HepG2 (cell line): ENCODE results near the gene MAEA. TPM values are rescaled to one million over a fixed set of nuclear protein-coding genes. Genes with fewer than 3 reads are reported as not detected.
"Not testable (repeated sequence)": the region's sequence is repeated elsewhere in the genome, so short reads cannot be mapped to it uniquely, and the experiment has no call there.

Experiments
- ATAC-seq: fragments of 200-7000 bp; cut with Tn5 transposase; 3 replicates; pipeline ENCODE4 v1.9.1; 2020; ENCODE audit warnings: mild to moderate bottlenecking, moderate library complexity
- BruUV-seq: library from RNA; stranded (reverse); fragments of 400-500 nt; replicated peaks from 2 replicates; lab custom pipeline; 2021; lab: Mats Ljungman, UMichigan
- CTCF ChIA-PET: fragments of 300-600 bp; formaldehyde crosslinking; extraction: SDS; loops from one replicate; lab custom pipeline; 2021; ENCODE audit warnings: low total read pairs, inconsistent platforms, low intra/inter-chr PET ratio; lab: Yijun Ruan, JAX
- POLR2A ChIA-PET: fragments of 350-600 bp; sonication (Branson Sonifier 250); formaldehyde crosslinking; loops from one replicate; lab custom pipeline; 2020; ENCODE audit warnings: antibody characterized with exemption, inconsistent platforms; lab: Yijun Ruan, JAX
- DNase-seq: peaks from one replicate; pipeline ENCODE4 v3.0.0-alpha.2; 2015; ENCODE audit warnings: low spot score
- FAIRE-seq: peaks from 3 replicates; lab custom pipeline; 2011; peaks lifted over from hg19 to GRCh38; lab: Jason Lieb, UNC
- H2AFZ ChIP-seq: one replicate; pipeline ENCODE4 v1.6.1; 2011; ENCODE audit warnings: low read length, inconsistent platforms
- H3K27ac ChIP-seq: fragments of 300-600 bp; 3 replicates; pipeline ENCODE4 v1.8.0; 2011; ENCODE audit warnings: mixed run types, mild to moderate bottlenecking, mixed read lengths, low read length, inconsistent platforms; ENCODE audit not compliant: insufficient read depth; ENCODE audit errors: extremely low read length
- H3K27me3 ChIP-seq, 2 experiments: fragments of 200-600 bp in 1 of 2; 2 replicates in 1 of 2; 3 replicates in 1 of 2; pipeline versions ENCODE4 v1.6.0 to v1.8.0; 2011; ENCODE audit warnings: low read length in 2 of 2, mild to moderate bottlenecking in 2 of 2, moderate library complexity in 2 of 2, inconsistent platforms in 1 of 2; ENCODE audit not compliant: insufficient read depth in 2 of 2, control insufficient read depth in 1 of 2
- H3K36me3 ChIP-seq, 2 experiments: fragments of 200-600 bp in 1 of 2; replicated peaks in 1 of 2; 2 replicates in 1 of 2; 3 replicates in 1 of 2; pipeline versions ENCODE4 v1.5.1 to v1.8.0; 2011; ENCODE audit warnings: low read length in 2 of 2, inconsistent platforms in 1 of 2; ENCODE audit not compliant: insufficient read depth in 2 of 2, control insufficient read depth in 1 of 2
- H3K4me1 ChIP-seq: 2 replicates; pipeline ENCODE4 v1.5.1; 2012; ENCODE audit warnings: low read length, inconsistent platforms; ENCODE audit not compliant: insufficient read depth
- H3K4me2 ChIP-seq: 2 replicates; pipeline ENCODE4 v1.6.0; 2011; ENCODE audit warnings: low read depth, low read length, inconsistent platforms
- H3K4me3 ChIP-seq, 3 experiments: fragments of 200-600 bp in 1 of 3; sonication (generic), shearing (Covaris generic) in 1 of 3; replicated peaks in 1 of 3; 2 replicates each; pipeline ENCODE4 v1.5.1; 2011 to 2016; ENCODE audit warnings: low read length in 3 of 3, inconsistent platforms in 2 of 3, low read depth in 2 of 3, mild to moderate bottlenecking in 2 of 3, control low read depth in 1 of 3, mixed read lengths in 1 of 3; ENCODE audit not compliant: insufficient read depth in 1 of 3
- H3K79me2 ChIP-seq: one replicate; pipeline ENCODE4 v1.6.1; 2011; ENCODE audit warnings: low read length, inconsistent platforms; ENCODE audit not compliant: insufficient read depth
- H3K9ac ChIP-seq: 2 replicates; pipeline ENCODE4 v1.6.0; 2011; ENCODE audit warnings: mild to moderate bottlenecking, low read depth, low read length, inconsistent platforms; ENCODE audit not compliant: insufficient read depth
- H3K9me3 ChIP-seq: 2 replicates; pipeline ENCODE4 v1.5.1; 2012; ENCODE audit warnings: mild to moderate bottlenecking, low read length
- H4K20me1 ChIP-seq: 2 replicates; pipeline ENCODE4 v1.6.0; 2011; ENCODE audit warnings: inconsistent platforms, mild to moderate bottlenecking, low read length, moderate library complexity; ENCODE audit not compliant: insufficient read depth
- EED ChIP-seq: sonication (generic); formaldehyde crosslinking; IDR thresholded peaks from 2 replicates; pipeline ENCODE4 v1.5.0; 2020; ENCODE audit warnings: mild to moderate bottlenecking, missing genetic modification reagents
- HCFC1 ChIP-seq: fragments of 150-350 bp; IDR thresholded peaks from 2 replicates; pipeline ENCODE4 v1.6.1; 2014; ENCODE audit warnings: low read depth, low read length
- HES4 ChIP-seq: sonication (generic); formaldehyde crosslinking; IDR thresholded peaks from 2 replicates; pipeline ENCODE4 v1.9.0; 2021; ENCODE audit warnings: mild to moderate bottlenecking, missing genetic modification reagents, borderline replicate concordance
- KDM3A ChIP-seq: IDR thresholded peaks from 2 replicates; pipeline ENCODE4 v1.6.1; 2018; ENCODE audit warnings: low read depth, missing compliant biosample characterization
- WGBS: methylation state at CpG from one replicate; pipeline ENCODE4 v1.1.6; 2017; ENCODE audit warnings: low lambda C conversion rate; 5-methylcytosine and 5-hydroxymethylcytosine counted together
- in situ Hi-C: cut with HindIII; loops from 2 replicates; pipeline ENCODE4 v1.10.0; 2017; ENCODE audit warnings: low pct_unique_long_range_greater_than_20kb; ENCODE audit not compliant: extremely low pct_ligation_motif_present
- intact Hi-C: fragments of 100-400 bp; cut with micrococcal nuclease; formaldehyde crosslinking; loops from one replicate; pipeline ENCODE4 v1.10.0; 2022; ENCODE audit not compliant: unreplicated experiment
- polyA plus RNA-seq, 8 experiments: library from polyadenylated mRNA; depleted of rRNA in 3 of 8; stranded (reverse) in 7 of 8; unstranded in 1 of 8; fragments of >200 nt; fragmentation: Illumina TruSeq in 4 of 8; extraction: Trizol in 4 of 8; gene quantifications; 2 replicates each; pipeline versions ENCODE4 v1.2.1 to v1.2.3, GENCODE V29; 2011 to 2016; ENCODE audit warnings: low read depth in 4 of 8, missing spikeins in 1 of 8, mixed read lengths in 1 of 8; ENCODE audit not compliant: insufficient read depth in 1 of 8
- total RNA-seq, 5 experiments: library from RNA; depleted of rRNA; stranded (reverse); fragments of >200 nt; fragmentation: Illumina TruSeq; extraction: Trizol; gene quantifications; 2 replicates each; pipeline ENCODE4 v1.2.3, GENCODE V29; 2016; ENCODE audit warnings: low read depth in 1 of 5
- TF ChIP-seq, protein P1 (sequence below): sonication (generic); formaldehyde crosslinking; IDR thresholded peaks from 2 replicates; pipeline ENCODE4 v1.4.0; 2020; ENCODE audit warnings: missing genetic modification reagents

Gene MAEA
- total and polyA plus RNA-seq, 2 of the 13 experiments (the other 11 are each of a cell fraction or from before 2014, with no cell fraction given): 52.0 to 57.1 TPM

DNA sequence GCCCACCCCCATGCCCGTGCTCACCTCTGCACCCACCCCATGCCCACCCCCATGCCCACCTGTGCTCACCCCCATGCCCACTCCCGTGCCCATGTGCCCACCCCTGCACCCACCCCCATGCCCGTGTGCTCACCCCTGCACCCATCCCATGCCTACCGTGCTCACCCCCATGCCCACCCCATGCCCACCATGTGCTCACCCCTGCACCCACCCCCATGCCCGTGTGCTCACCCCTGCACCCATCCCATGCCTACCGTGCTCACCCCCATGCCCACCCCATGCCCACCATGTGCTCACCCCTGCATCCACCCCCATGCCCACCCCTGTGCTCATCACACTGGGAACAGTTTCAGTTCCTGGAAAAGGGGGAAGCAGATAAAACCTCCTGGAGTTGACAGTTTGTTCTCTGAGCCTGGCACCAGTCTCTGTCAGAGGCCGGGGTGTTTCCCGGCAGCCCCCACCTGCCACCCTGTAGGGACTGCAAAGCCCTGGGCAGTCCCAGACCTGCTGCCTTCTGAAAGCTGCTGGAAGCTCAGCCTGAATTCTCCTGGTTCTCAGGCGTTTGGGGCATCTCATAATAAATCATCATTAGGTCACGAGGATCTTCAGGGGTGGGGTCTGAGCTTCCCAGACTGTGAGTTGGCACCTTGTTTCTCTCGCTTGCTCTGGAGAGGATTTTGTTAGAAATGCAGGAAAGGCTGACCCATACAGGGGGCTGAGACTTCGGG is 44.3 kb downstream of the MAEA start:
- intact Hi-C loops, H3K9me3 ChIP-seq, H4K20me1 ChIP-seq, H2AFZ ChIP-seq, H3K27ac ChIP-seq, CTCF ChIA-PET, BruUV-seq, H3K4me3 ChIP-seq, DNase-seq, H3K79me2 ChIP-seq, ATAC-seq, H3K27me3 ChIP-seq, H3K4me1 ChIP-seq, in situ Hi-C loops, FAIRE-seq, H3K9ac ChIP-seq, H3K4me2 ChIP-seq, POLR2A ChIA-PET: not testable (repeated sequence)
- WGBS: 90% methylated on average over 12 of the region's 12 CpGs
- H3K36me3 ChIP-seq: peaks cover 31 to 71% of the 10 kb centered on the region in 2 experiments

DNA sequence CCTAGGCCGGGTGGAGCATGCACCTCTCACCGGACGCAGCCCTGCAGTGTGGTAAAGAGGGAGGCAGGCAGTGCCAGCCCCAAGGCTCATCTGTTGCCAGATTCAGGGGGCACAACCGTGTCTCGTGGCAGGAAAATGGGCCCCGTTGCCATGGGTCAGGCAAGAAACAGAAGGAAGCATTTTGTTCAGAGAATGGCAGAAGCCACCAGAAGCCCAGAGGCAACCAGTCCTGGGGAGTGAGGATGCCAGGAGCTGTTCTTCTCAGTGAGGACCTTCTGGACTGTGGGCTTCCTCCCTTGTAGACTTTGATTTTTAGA is 44.8 kb downstream of the MAEA start:
- ATAC-seq (no peak), DNase-seq (no peak), FAIRE-seq (no peak)
- Histone ChIP-seq H3K9ac (no peak overlapping the region), H3K79me2 (no peaks in the 10 kb centered on the region), H3K36me3 (peaks cover 29 to 71% of the 10 kb centered on the region in 2 experiments), H3K27ac (no peak overlapping the region), H3K4me2 (no peak overlapping the region), H2AFZ (no peak overlapping the region), H3K4me1 (no peaks in the 10 kb centered on the region), H3K9me3 (no peaks in the 10 kb centered on the region), H3K4me3 (no peak overlapping the region), H4K20me1 (0 out of 2 replicates have a peak, but pooled peaks cover 4% of the 10 kb centered on the region), H3K27me3 (no peaks in the 10 kb centered on the region)
- ChIA-PET CTCF (no interaction called here), POLR2A (no interaction called here)
- in situ Hi-C loops (no loop called here), intact Hi-C loops (no loop called here)
- WGBS: 98% methylated on average over 6 of the region's 6 CpGs
- no TSS peak for BruUV-seq
- no peak for TF ChIP-seq EED (CRISPR knock-in tag)
- TF ChIP-seq, protein P1, sequence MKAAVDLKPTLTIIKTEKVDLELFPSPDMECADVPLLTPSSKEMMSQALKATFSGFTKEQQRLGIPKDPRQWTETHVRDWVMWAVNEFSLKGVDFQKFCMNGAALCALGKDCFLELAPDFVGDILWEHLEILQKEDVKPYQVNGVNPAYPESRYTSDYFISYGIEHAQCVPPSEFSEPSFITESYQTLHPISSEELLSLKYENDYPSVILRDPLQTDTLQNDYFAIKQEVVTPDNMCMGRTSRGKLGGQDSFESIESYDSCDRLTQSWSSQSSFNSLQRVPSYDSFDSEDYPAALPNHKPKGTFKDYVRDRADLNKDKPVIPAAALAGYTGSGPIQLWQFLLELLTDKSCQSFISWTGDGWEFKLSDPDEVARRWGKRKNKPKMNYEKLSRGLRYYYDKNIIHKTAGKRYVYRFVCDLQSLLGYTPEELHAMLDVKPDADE (CRISPR knock-in tag): no peak
- no peak for TF ChIP-seq HCFC1
- TF ChIP-seq KDM3A (CRISPR knock-in tag): no peak
- TF ChIP-seq HES4 (CRISPR knock-in tag): no peak
